Neural cell (in vitro differentiated cells): ENCODE data around the gene PPP1R12B.

ENCODE experiments used
- CTCF ChIP-seq: fragments of 450-650 bp; IDR thresholded peaks from 2 replicates; pipeline ENCODE4 v1.5.1; 2014; ENCODE audit warnings: antibody characterized with exemption, mild to moderate bottlenecking, moderate library complexity; ENCODE audit not compliant: poor library complexity, severe bottlenecking
- EP300 ChIP-seq: fragments of 450-650 bp; conservative IDR thresholded peaks from 2 replicates; pipeline ENCODE4 v1.6.1; 2014; ENCODE audit warnings: antibody characterized with exemption, mild to moderate bottlenecking, moderate library complexity; ENCODE audit not compliant: poor library complexity, severe bottlenecking
- EZH2 ChIP-seq: fragments of 200-600, 300-800 bp; shearing (Covaris generic), sonication (generic); IDR thresholded peaks from 2 replicates; pipeline ENCODE4 v1.6.1; 2014; ENCODE audit warnings: antibody characterized with exemption, low read length, borderline replicate concordance, mild to moderate bottlenecking; ENCODE audit not compliant: insufficient read depth, poor library complexity, severe bottlenecking
- MXI1 ChIP-seq: fragments of 450-650 bp; conservative IDR thresholded peaks from 2 replicates; pipeline ENCODE4 v1.6.1; 2014; ENCODE audit warnings: antibody characterized with exemption, mild to moderate bottlenecking; ENCODE audit not compliant: poor library complexity, severe bottlenecking
- POLR2AphosphoS5 ChIP-seq: IDR thresholded peaks from 2 replicates; pipeline ENCODE4 v1.6.1; 2012
- RAD21 ChIP-seq: fragments of 450-650 bp; conservative IDR thresholded peaks from 2 replicates; pipeline ENCODE4 v1.6.1; 2014; ENCODE audit warnings: antibody characterized with exemption, mild to moderate bottlenecking, moderate library complexity
- SMC3 ChIP-seq: fragments of 450-650 bp; conservative IDR thresholded peaks from 2 replicates; pipeline ENCODE4 v1.6.1; 2014; ENCODE audit warnings: antibody characterized with exemption, mild to moderate bottlenecking, moderate library complexity; ENCODE audit not compliant: poor library complexity
- TAF1 ChIP-seq: IDR thresholded peaks from 2 replicates; pipeline ENCODE4 v1.6.1; 2012; ENCODE audit warnings: low read depth
- TF ChIP-seq, protein P1 (sequence below): IDR thresholded peaks from 2 replicates; pipeline ENCODE4 v1.6.1; 2012; ENCODE audit warnings: borderline replicate concordance

DNA sequence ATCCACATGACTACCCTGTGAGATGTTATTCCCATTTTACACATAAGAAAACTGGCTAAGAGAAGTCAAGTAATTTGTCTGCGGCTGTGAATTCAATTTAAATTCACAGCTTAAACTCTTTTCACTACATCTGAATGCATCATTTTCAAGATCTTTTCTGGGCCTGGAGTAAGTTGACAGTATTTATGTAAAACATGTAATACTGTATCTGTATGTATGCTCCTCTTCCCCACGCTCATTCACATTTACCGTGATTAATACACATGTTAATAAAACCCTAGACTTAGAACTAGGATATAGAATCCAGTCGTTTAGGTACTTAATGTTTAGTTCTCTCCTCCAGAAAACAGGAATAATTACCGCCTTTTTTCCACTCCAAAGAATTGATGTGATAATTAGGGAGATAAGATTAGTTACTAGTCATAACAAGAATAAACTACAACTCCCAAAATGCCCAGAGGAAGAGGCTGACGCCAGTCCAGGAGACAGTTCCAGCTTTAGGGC is 442 bp upstream of the PPP1R12B start:
- TF ChIP-seq CTCF = no peak
- TF ChIP-seq MXI1 = no peak
- TF ChIP-seq, protein P1, sequence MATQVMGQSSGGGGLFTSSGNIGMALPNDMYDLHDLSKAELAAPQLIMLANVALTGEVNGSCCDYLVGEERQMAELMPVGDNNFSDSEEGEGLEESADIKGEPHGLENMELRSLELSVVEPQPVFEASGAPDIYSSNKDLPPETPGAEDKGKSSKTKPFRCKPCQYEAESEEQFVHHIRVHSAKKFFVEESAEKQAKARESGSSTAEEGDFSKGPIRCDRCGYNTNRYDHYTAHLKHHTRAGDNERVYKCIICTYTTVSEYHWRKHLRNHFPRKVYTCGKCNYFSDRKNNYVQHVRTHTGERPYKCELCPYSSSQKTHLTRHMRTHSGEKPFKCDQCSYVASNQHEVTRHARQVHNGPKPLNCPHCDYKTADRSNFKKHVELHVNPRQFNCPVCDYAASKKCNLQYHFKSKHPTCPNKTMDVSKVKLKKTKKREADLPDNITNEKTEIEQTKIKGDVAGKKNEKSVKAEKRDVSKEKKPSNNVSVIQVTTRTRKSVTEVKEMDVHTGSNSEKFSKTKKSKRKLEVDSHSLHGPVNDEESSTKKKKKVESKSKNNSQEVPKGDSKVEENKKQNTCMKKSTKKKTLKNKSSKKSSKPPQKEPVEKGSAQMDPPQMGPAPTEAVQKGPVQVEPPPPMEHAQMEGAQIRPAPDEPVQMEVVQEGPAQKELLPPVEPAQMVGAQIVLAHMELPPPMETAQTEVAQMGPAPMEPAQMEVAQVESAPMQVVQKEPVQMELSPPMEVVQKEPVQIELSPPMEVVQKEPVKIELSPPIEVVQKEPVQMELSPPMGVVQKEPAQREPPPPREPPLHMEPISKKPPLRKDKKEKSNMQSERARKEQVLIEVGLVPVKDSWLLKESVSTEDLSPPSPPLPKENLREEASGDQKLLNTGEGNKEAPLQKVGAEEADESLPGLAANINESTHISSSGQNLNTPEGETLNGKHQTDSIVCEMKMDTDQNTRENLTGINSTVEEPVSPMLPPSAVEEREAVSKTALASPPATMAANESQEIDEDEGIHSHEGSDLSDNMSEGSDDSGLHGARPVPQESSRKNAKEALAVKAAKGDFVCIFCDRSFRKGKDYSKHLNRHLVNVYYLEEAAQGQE = no peak
- TF ChIP-seq TAF1 = no peak
- no peak for TF ChIP-seq POLR2AphosphoS5
- no peak for TF ChIP-seq SMC3
- TF ChIP-seq EP300 = no peak
- TF ChIP-seq EZH2 = no peak
- no peak for TF ChIP-seq RAD21
